ENCODE data around the gene CAST.
A peak's percentile ranks its signal among the peaks of the same experiment; 100 is the strongest.

The CAST gene

DNA sequence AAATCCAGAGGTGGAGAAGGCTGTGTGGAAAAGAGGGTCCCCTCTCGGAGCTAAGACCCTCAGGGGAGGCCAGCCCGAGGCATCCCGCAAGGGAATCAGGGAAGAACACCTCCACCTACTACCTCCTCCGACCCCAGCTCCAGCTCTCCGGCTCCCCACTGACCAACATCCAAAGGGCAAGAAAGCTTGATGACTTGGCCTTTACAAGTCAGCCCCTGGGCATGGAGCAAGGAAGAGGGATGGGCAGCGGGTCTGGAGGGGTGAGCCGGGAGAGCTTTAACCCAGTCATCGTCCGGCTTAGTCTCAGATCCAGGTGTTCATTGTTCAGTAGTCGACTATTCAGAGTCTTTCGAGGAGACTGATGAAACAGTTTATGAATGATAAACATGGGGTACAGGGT is 113.5 kb downstream of the CAST start:
- Histone ChIP-seq H3K4me3 (ENCODE audit: low read length in 2 of 2) (no peak overlapping the region), H3K27me3 (ENCODE audit: control insufficient read depth in 1 of 2, insufficient read depth in 2 of 2, low read length in 2 of 2) (no peaks in the 10 kb centered on the region), H3K36me3 (ENCODE audit: control insufficient read depth in 2 of 2, insufficient read depth in 2 of 2, low read length in 2 of 2) (peaks cover 15 to 29% of the 10 kb centered on the region in 2 donors), H3K9me3 (ENCODE audit: control insufficient read depth in 2 of 2, low read length in 2 of 2) (no peaks in the 10 kb centered on the region), H3K4me1 (ENCODE audit: control insufficient read depth, insufficient read depth, low read length) (peaks cover 12% of the 10 kb centered on the region), H3K9ac (ENCODE audit: low read length in 2 of 2) (no peak overlapping the region), H3K27ac (ENCODE audit: low read length) (peak overlapping the region; percentile 56)

DNA sequence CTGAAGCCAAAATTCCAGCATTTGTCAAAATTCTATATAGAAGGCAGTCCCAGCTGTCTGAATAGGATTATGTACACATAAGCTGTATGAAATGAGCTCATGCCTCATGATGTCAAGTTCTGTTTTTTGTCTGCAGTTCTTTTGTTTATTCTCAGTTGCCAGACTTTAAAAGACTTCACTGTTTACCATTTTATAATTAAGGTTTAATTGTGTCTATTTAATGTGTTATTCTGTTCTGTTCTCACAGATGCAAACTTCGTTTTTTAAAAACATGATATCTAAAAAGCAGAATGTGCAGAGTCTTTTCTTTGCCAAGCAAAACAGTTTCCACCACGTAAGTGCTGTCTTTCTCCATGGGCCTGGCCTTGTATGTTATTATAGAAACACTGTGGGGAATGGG is 114.4 kb downstream of the CAST start:
- Histone ChIP-seq H3K27me3 (ENCODE audit: control insufficient read depth in 1 of 2, insufficient read depth in 2 of 2, low read length in 2 of 2) (no peaks in the 10 kb centered on the region), H3K9ac (ENCODE audit: low read length in 2 of 2) (peak overlapping the region in 1 of 2 donors; percentile 7), H3K9me3 (ENCODE audit: control insufficient read depth in 2 of 2, low read length in 2 of 2) (no peaks in the 10 kb centered on the region), H3K4me3 (ENCODE audit: low read length in 2 of 2) (no peak overlapping the region), H3K4me1 (ENCODE audit: control insufficient read depth, insufficient read depth, low read length) (peaks cover 12% of the 10 kb centered on the region), H3K36me3 (ENCODE audit: control insufficient read depth in 2 of 2, insufficient read depth in 2 of 2, low read length in 2 of 2) (peaks cover 15 to 27% of the 10 kb centered on the region in 2 donors), H3K27ac (ENCODE audit: low read length) (peak overlapping the region; percentile 56)

DNA sequence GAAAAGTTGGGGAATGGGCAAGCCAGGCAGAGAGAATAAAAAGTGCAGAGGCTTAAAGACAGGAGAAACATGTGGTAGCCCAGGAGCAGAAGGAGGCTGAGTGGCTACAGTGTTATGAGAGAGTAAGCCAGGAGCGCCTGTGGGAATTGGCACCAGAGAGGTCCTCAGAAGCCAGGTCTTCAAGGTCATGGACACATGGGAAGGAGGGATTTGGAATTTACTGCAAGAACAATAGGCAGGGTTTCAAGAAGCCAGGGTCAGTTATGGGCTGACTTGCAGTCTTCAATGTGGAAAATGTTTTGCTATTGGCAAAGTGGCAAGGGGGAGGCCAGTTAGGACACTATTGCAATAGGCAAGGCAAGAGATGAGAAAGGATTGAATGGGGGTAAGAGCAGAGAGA is 116.2 kb downstream of the CAST start:
- H3K27me3 ChIP-seq (ENCODE audit: control insufficient read depth in 1 of 2, insufficient read depth in 2 of 2, low read length in 2 of 2): no peaks in the 10 kb centered on the region
- peaks cover 15 to 24% of the 10 kb centered on the region in 2 donors for H3K36me3 ChIP-seq (ENCODE audit: control insufficient read depth in 2 of 2, insufficient read depth in 2 of 2, low read length in 2 of 2)
- no peak overlapping the region for H3K4me3 ChIP-seq (ENCODE audit: low read length in 2 of 2)
- peaks cover 12% of the 10 kb centered on the region for H3K4me1 ChIP-seq (ENCODE audit: control insufficient read depth, insufficient read depth, low read length)
- no peak overlapping the region for H3K9ac ChIP-seq (ENCODE audit: low read length in 2 of 2)
- H3K9me3 ChIP-seq (ENCODE audit: control insufficient read depth in 2 of 2, low read length in 2 of 2): no peaks in the 10 kb centered on the region
- peak overlapping the region; percentile 56 for H3K27ac ChIP-seq (ENCODE audit: low read length)

DNA sequence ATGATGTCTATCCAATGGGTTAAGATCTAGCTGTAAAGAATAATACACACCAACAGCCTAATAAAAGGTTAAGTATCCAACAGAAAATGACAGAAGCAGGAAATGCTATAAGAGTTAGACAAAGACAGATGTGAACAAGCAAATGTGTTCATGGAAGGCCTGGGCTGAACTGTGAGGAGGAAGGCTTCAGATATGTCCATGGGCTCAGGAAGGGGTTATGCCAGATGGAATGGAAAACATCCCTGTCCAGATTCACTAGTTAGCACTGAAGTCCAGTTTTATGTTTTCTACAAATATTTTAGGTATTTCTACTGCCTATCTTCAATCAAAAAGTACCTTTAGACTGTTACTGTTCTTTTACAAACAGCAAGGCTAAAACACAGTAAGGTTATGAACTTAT is 118.5 kb downstream of the CAST start:
- no peaks in the 10 kb centered on the region for H3K27me3 ChIP-seq (ENCODE audit: control insufficient read depth in 1 of 2, insufficient read depth in 2 of 2, low read length in 2 of 2)
- no peak overlapping the region for H3K27ac ChIP-seq (ENCODE audit: low read length)
- H3K9me3 ChIP-seq (ENCODE audit: control insufficient read depth in 2 of 2, low read length in 2 of 2): no peaks in the 10 kb centered on the region
- H3K4me3 ChIP-seq (ENCODE audit: low read length in 2 of 2): no peak overlapping the region
- H3K4me1 ChIP-seq (ENCODE audit: control insufficient read depth, insufficient read depth, low read length): peaks cover 11% of the 10 kb centered on the region
- no peak overlapping the region for H3K9ac ChIP-seq (ENCODE audit: low read length in 2 of 2)
- H3K36me3 ChIP-seq (ENCODE audit: control insufficient read depth in 2 of 2, insufficient read depth in 2 of 2, low read length in 2 of 2): peaks cover 13 to 24% of the 10 kb centered on the region in 2 donors

DNA sequence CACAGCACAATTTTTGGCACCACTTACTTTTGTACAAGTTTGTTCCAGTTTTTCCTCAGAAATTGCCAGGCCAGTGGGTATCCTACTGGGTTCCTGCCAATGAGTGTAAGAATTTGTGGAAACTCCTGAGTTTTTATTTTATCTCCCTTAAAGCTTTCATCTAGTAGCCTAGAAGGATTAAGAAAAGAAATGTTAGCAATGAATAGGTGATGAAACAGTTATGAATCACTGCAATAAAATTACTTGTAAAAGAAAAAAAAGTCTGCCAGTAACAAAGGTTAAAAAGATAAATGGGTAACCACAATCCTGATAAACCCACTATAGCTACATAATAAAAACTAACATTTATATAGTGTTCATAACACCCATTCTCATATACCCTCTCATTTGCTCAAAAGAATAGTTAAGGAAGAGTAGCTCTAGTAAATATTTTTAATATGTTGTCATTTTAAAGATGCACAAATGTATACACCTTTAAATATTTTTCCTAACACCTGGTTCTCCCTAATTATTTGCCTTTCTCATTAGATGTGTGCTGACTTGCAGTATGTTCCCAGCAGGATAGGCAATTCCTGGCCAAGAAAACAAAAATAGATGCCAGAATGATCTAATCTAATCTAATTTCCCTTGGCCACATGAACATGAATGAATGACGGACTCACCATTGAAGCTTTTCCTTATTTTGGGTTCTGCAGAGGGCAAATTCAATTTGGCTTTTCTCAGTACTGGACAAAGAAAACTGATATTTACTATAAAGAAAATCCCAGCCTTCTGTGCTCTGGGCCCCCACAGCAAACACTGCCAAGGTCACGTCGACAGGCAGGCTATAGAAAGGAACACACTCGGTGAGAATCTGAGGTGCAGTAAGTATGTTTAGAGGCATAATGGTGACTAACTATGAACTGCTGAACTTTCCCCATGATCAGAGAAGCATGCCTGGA is 119.1 kb downstream of the CAST start:
- Histone ChIP-seq H3K4me3 (ENCODE audit: low read length in 2 of 2) (no peak overlapping the region), H3K27ac (ENCODE audit: low read length) (no peak overlapping the region), H3K4me1 (ENCODE audit: control insufficient read depth, insufficient read depth, low read length) (peaks cover 6% of the 10 kb centered on the region), H3K9ac (ENCODE audit: low read length in 2 of 2) (no peak overlapping the region), H3K9me3 (ENCODE audit: control insufficient read depth in 2 of 2, low read length in 2 of 2) (no peaks in the 10 kb centered on the region), H3K27me3 (ENCODE audit: control insufficient read depth in 1 of 2, insufficient read depth in 2 of 2, low read length in 2 of 2) (no peaks in the 10 kb centered on the region), H3K36me3 (ENCODE audit: control insufficient read depth in 2 of 2, insufficient read depth in 2 of 2, low read length in 2 of 2) (peaks cover 9 to 19% of the 10 kb centered on the region in 2 donors)

DNA sequence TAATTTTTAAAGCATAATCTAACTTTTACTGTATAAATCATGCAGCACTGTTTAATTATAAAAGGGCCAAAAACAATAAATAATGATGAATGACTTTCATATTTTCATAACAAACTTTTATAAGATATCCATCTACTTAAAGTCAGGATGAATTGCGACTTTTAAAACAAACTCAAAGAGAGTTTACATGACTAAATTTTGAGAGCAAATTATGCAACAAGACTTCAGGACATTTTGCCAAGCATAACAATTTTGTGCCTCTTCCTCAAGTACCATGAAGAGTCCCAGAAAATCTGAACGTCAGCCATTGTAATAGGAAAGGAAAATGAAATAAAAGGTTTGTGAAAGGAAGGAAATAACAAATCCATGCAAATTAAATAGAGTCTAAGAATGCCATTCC is 121.2 kb downstream of the CAST start:
- peaks cover 2% of the 10 kb centered on the region for H3K4me1 ChIP-seq (ENCODE audit: control insufficient read depth, insufficient read depth, low read length)
- H3K27ac ChIP-seq (ENCODE audit: low read length): no peak overlapping the region
- no peak overlapping the region for H3K4me3 ChIP-seq (ENCODE audit: low read length in 2 of 2)
- peaks cover 1 to 14% of the 10 kb centered on the region in 2 donors for H3K36me3 ChIP-seq (ENCODE audit: control insufficient read depth in 2 of 2, insufficient read depth in 2 of 2, low read length in 2 of 2)
- no peaks in the 10 kb centered on the region for H3K27me3 ChIP-seq (ENCODE audit: control insufficient read depth in 1 of 2, insufficient read depth in 2 of 2, low read length in 2 of 2)
- no peak overlapping the region for H3K9ac ChIP-seq (ENCODE audit: low read length in 2 of 2)
- no peaks in the 10 kb centered on the region for H3K9me3 ChIP-seq (ENCODE audit: control insufficient read depth in 2 of 2, low read length in 2 of 2)

DNA sequence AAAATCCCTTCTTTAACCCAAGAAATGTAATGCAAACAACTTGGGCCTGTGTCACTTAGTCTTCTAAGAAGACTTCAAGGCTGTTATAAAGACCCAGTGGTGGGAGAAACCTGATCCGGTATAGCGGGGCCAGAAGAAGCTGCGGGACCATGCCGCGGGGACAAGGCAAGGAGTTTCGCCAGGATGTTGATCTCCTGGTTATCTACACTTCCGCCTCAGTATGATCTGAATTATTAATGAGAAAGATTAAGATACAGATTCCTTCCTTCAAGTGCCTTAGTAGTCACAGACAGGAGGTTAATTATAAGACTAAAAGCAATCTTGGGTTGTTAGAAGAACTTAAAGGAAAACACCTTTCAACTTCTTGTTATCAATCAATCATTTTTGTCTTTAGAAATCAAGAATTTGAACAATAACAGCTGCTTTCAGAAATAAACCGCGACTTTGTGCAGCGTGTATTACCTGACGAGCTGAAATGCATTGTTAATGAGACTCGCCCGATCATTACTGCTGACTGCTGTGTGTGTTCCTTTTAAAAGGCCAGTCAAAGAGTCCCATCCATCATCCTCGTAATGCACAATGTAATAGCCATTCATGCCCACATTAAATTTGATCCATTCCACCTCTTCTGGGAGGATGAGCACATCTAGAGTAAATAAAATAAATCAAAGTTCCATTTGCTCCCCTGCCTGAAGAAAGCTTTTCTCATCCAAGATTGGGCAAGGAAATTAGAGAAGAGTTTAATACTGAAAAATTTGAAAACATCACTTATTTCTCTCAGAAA is 123.3 kb downstream of the CAST start:
- Histone ChIP-seq H3K4me3 (ENCODE audit: low read length in 2 of 2) (no peak overlapping the region), H3K4me1 (ENCODE audit: control insufficient read depth, insufficient read depth, low read length) (peaks cover 7% of the 10 kb centered on the region), H3K9ac (ENCODE audit: low read length in 2 of 2) (no peak overlapping the region), H3K36me3 (ENCODE audit: control insufficient read depth in 2 of 2, insufficient read depth in 2 of 2, low read length in 2 of 2) (peaks cover 0 to 6% of the 10 kb centered on the region in 2 donors), H3K9me3 (ENCODE audit: control insufficient read depth in 2 of 2, low read length in 2 of 2) (no peaks in the 10 kb centered on the region), H3K27me3 (ENCODE audit: control insufficient read depth in 1 of 2, insufficient read depth in 2 of 2, low read length in 2 of 2) (no peaks in the 10 kb centered on the region), H3K27ac (ENCODE audit: low read length) (no peak overlapping the region)

DNA sequence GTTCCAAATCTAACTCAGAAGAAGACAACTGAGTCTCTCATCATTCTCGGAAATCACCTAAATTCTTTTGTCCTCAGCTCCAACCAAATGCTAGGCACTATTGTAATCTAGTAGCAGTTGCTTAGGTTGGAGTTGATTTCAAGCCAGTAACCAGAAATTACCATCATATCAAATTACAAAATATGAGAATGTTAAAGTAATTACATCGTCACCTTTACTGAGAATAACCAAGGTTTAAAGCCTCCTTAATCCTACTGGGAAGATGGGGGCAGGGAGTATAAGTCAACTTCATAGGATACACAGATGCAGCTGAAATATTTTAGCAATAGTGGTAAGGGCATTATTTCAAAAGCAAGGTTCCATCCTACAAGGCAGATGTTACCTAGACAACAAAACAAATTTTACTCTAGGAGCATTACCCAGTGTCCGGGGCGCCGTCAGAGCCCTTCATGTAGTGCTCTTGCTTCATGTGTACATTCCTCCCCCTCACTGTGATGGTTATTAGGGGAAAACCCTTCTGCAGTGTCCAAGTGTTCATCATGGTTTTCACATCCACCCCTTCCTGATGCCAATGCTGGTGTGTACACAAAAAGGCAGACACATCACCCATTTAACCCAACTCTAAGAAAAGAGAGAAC is 126.1 kb downstream of the CAST start:
- peaks cover 13% of the 10 kb centered on the region for H3K4me1 ChIP-seq (ENCODE audit: control insufficient read depth, insufficient read depth, low read length)
- H3K27me3 ChIP-seq (ENCODE audit: control insufficient read depth in 1 of 2, insufficient read depth in 2 of 2, low read length in 2 of 2): no peaks in the 10 kb centered on the region
- no peak overlapping the region for H3K9ac ChIP-seq (ENCODE audit: low read length in 2 of 2)
- no peak overlapping the region for H3K4me3 ChIP-seq (ENCODE audit: low read length in 2 of 2)
- H3K27ac ChIP-seq (ENCODE audit: low read length): peak overlapping the region; percentile 19
- peaks cover 0 to 11% of the 10 kb centered on the region in 2 donors for H3K36me3 ChIP-seq (ENCODE audit: control insufficient read depth in 2 of 2, insufficient read depth in 2 of 2, low read length in 2 of 2)
- no peaks in the 10 kb centered on the region for H3K9me3 ChIP-seq (ENCODE audit: control insufficient read depth in 2 of 2, low read length in 2 of 2)

DNA sequence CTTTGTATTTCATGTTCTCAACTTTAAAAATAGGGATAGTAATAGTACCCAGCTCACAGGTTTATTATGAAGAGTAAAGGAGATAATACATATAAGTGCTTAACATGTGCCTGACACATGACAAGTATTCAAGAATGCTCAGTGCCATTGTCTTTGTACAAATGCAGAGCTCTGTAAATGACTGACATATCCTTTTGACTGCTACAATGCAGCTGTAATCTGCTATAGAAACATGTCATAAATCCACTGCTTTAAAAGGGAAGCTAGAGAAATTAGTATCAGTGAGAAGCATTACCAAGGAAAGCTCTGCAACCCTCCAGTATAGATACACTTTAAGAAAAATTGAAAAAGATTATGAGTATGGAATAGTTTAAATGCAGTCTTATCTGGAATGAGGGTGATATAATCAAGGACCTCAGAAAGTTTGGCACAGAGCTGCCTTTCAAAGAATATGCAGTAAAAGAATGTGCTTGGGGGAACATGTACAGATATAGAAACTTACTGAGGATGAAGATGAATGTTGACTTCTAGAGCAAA is 127.7 kb downstream of the CAST start:
- H3K27me3 ChIP-seq (ENCODE audit: control insufficient read depth in 1 of 2, insufficient read depth in 2 of 2, low read length in 2 of 2): no peaks in the 10 kb centered on the region
- no peak overlapping the region for H3K9ac ChIP-seq (ENCODE audit: low read length in 2 of 2)
- H3K9me3 ChIP-seq (ENCODE audit: control insufficient read depth in 2 of 2, low read length in 2 of 2): no peaks in the 10 kb centered on the region
- peaks cover 13% of the 10 kb centered on the region for H3K4me1 ChIP-seq (ENCODE audit: control insufficient read depth, insufficient read depth, low read length)
- no peak overlapping the region for H3K4me3 ChIP-seq (ENCODE audit: low read length in 2 of 2)
- peaks cover 8 to 17% of the 10 kb centered on the region in 2 donors for H3K36me3 ChIP-seq (ENCODE audit: control insufficient read depth in 2 of 2, insufficient read depth in 2 of 2, low read length in 2 of 2)
- no peak overlapping the region for H3K27ac ChIP-seq (ENCODE audit: low read length)

DNA sequence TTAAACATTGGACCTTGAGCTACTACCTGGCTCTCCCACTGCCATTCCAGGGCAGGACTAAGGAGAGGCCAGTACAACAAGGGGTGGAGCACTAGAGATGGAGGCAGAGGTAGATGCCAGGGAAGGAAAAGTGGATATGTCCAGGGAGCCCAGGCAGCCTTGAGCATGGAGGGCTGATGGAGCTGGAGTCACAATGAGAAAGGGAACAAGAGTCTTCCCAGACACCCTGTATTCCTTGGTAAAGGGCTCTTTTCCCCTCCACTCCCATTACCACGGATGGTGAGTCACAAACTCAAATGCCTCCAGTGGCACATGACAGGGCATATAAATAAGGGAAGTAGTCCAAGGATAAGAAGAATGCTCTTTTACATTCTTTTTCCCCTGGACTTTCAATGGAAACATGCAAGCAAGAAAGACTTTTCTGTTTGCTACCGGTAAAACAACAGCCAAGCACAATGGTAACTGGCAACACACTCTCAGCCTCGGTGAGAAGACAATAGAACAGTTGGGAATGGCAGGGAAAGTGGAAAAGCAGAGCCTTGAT is 128.9 kb downstream of the CAST start:
- Histone ChIP-seq H3K9ac (ENCODE audit: low read length in 2 of 2) (no peak overlapping the region), H3K27ac (ENCODE audit: low read length) (no peak overlapping the region), H3K4me3 (ENCODE audit: low read length in 2 of 2) (no peak overlapping the region), H3K4me1 (ENCODE audit: control insufficient read depth, insufficient read depth, low read length) (peaks cover 13% of the 10 kb centered on the region), H3K27me3 (ENCODE audit: control insufficient read depth in 1 of 2, insufficient read depth in 2 of 2, low read length in 2 of 2) (no peaks in the 10 kb centered on the region), H3K9me3 (ENCODE audit: control insufficient read depth in 2 of 2, low read length in 2 of 2) (no peaks in the 10 kb centered on the region), H3K36me3 (ENCODE audit: control insufficient read depth in 2 of 2, insufficient read depth in 2 of 2, low read length in 2 of 2) (peaks cover 11 to 26% of the 10 kb centered on the region in 2 donors)

Measured in stomach smooth muscle (tissue), 2 donors.